Lung (tissue), 12 donors: Measurements from ENCODE around the gene ENOX2. TPM values are rescaled to one million over a fixed set of nuclear protein-coding genes. Genes with fewer than 3 reads are reported as not detected.

Experiments used
- ATAC-seq: fragments of 200-7000 bp; cut with Tn5 transposase; one replicate; pipeline ENCODE4 v1.9.1; 2020; ENCODE audit warnings: moderate number of reproducible peaks; ENCODE audit not compliant: insufficient read depth, low FRiP score
- DNase-seq, 3 donors: peaks; one replicate each; pipeline ENCODE4 v3.0.0-alpha.2; 2013 to 2017
- H3K27ac ChIP-seq, 2 donors: one replicate each; pipeline ENCODE4 v1.5.1; 2013; ENCODE audit warnings: mild to moderate bottlenecking in 2 of 2, moderate library complexity in 2 of 2, control low read depth in 1 of 2, inconsistent platforms in 1 of 2, low read depth in 1 of 2, low read length in 1 of 2
- H3K27me3 ChIP-seq, 3 donors: one replicate each; pipeline ENCODE4 v1.5.1; 2013; ENCODE audit warnings: low read length in 2 of 3; ENCODE audit not compliant: control insufficient read depth in 3 of 3, insufficient read depth in 3 of 3
- H3K36me3 ChIP-seq, 4 donors: one replicate each; pipeline ENCODE4 v1.5.1; 2013; ENCODE audit warnings: low read length in 4 of 4, mild to moderate bottlenecking in 1 of 4, moderate library complexity in 1 of 4; ENCODE audit not compliant: control insufficient read depth in 4 of 4, insufficient read depth in 4 of 4
- H3K4me1 ChIP-seq, 5 donors: one replicate each; pipeline ENCODE4 v1.5.1; 2013; ENCODE audit warnings: low read length in 5 of 5, mild to moderate bottlenecking in 2 of 5, moderate library complexity in 1 of 5; ENCODE audit not compliant: control insufficient read depth in 5 of 5, insufficient read depth in 5 of 5
- H3K4me3 ChIP-seq: one replicate; pipeline ENCODE4 v1.5.1; 2013; ENCODE audit warnings: mild to moderate bottlenecking, control low read depth, moderate library complexity
- H3K9ac ChIP-seq, 2 donors: one replicate each; pipeline ENCODE4 v1.5.1; 2013; ENCODE audit warnings: low read length in 2 of 2, control low read depth in 1 of 2; ENCODE audit not compliant: insufficient read depth in 1 of 2
- H3K9me3 ChIP-seq, 4 donors: one replicate each; pipeline ENCODE4 v1.5.1; 2013; ENCODE audit warnings: low read length in 3 of 4, mild to moderate bottlenecking in 1 of 4, moderate library complexity in 1 of 4; ENCODE audit not compliant: control insufficient read depth in 4 of 4, insufficient read depth in 3 of 4
- CTCF ChIP-seq: IDR thresholded peaks from 2 replicates; pipeline ENCODE4 v1.5.1; 2012; ENCODE audit warnings: mild to moderate bottlenecking; ENCODE audit errors: control extremely low read depth, extremely low read depth
- WGBS, 2 donors: extraction: QIAGEN DNeasy Blood & Tissue Kit; methylation state at CpG; one replicate each; pipeline ENCODE4 v1.1.7; 2013; 5-methylcytosine and 5-hydroxymethylcytosine counted together
- polyA plus RNA-seq, 2 donors: library from polyadenylated mRNA; stranded (reverse); fragments of 200-250 nt; gene quantifications; one replicate each; pipeline ENCODE4 v1.2.1, GENCODE V29; 2013
- total RNA-seq, 2 donors: library from RNA; depleted of rRNA in 1 of 2; stranded (reverse); fragments of >200 nt in 1 of 2; gene quantifications; one replicate each; pipeline ENCODE4 v1.2.1, GENCODE V29; 2014 to 2021
- donor health status: control.
- donor health status: control.
- donor health status: Bipolar disorder and iron deficiency.
- donor health status: healthy.
- donor health status: DM: yes; HTN: yes; CAD: no.

The ENOX2 gene
- total and polyA plus RNA-seq, 4 donors, result 3.4 to 15.8 (median 10.8) TPM

GRCh38 chrX:130631011-130631410 lies 272.0 kb downstream of the ENOX2 start:
- H3K4me1 ChIP-seq, result no peaks in the 10 kb centered on the region
- TF ChIP-seq CTCF, result no peak
- no peak overlapping the region for H3K27ac ChIP-seq
- ATAC-seq (no peak), DNase-seq (no peak)
- peaks cover 3 to 13% (median 5%) of the 10 kb centered on the region in 3 donors for H3K27me3 ChIP-seq
- no peak overlapping the region for H3K4me3 ChIP-seq
- peaks cover 0 to 2% (median 0%) of the 10 kb centered on the region in 4 donors for H3K9me3 ChIP-seq
- no peak overlapping the region for H3K9ac ChIP-seq
- WGBS, 2 donors, result 87 to 94% methylated on average over 3 of the region's 3 CpGs
- H3K36me3 ChIP-seq, result peaks cover 0 to 5% (median 1%) of the 10 kb centered on the region in 4 donors

- H3K9me3 ChIP-seq, result peaks cover 0 to 2% (median 0%) of the 10 kb centered on the region in 4 donors
- H3K27me3 ChIP-seq, result peaks cover 3 to 9% (median 5%) of the 10 kb centered on the region in 3 donors
- H3K4me3 ChIP-seq, result no peak overlapping the region
- peak in 2 of 3 donors; percentile 21 to 26 for DNase-seq
- H3K27ac ChIP-seq, result no peak overlapping the region
- no peak overlapping the region for H3K9ac ChIP-seq
- H3K4me1 ChIP-seq, result no peaks in the 10 kb centered on the region
- 70 to 93% methylated on average over 2 of the region's 2 CpGs for WGBS, 2 donors
- no peak for TF ChIP-seq CTCF
- peaks cover 0 to 3% (median 0%) of the 10 kb centered on the region in 4 donors for H3K36me3 ChIP-seq
- no peak for ATAC-seq
Measured at GRCh38 chrX:130628516-130628915, 274.5 kb downstream of the ENOX2 start.

- no peak for DNase-seq
- ATAC-seq, result no peak
- H3K27ac ChIP-seq, result no peak overlapping the region
- H3K9me3 ChIP-seq, result peaks cover 0 to 2% (median 0%) of the 10 kb centered on the region in 4 donors
- H3K4me1 ChIP-seq, result no peaks in the 10 kb centered on the region
- H3K4me3 ChIP-seq, result no peak overlapping the region
- no peak for TF ChIP-seq CTCF
- H3K27me3 ChIP-seq, result peaks cover 3 to 9% (median 5%) of the 10 kb centered on the region in 3 donors
- H3K9ac ChIP-seq, result no peak overlapping the region
- H3K36me3 ChIP-seq, result peaks cover 0 to 3% (median 0%) of the 10 kb centered on the region in 4 donors
Measured at GRCh38 chrX:130626521-130626920, 276.5 kb downstream of the ENOX2 start.

- Histone ChIP-seq H3K27ac (no peak overlapping the region), H3K36me3 (no peaks in the 10 kb centered on the region), H3K9ac (no peak overlapping the region), H3K27me3 (peaks cover 3 to 9% (median 3%) of the 10 kb centered on the region in 3 donors), H3K4me1 (no peaks in the 10 kb centered on the region), H3K4me3 (no peak overlapping the region), H3K9me3 (no peaks in the 10 kb centered on the region)
- 71 to 84% methylated on average over 6 of the region's 6 CpGs for WGBS, 2 donors
- no peak for TF ChIP-seq CTCF
- DNase-seq (no peak), ATAC-seq (no peak)
Measured at GRCh38 chrX:130625386-130625785, 277.6 kb downstream of the ENOX2 start.
